T-helper 2 cell treated with Interferon-gamma antibody and Interleukin-4, amounts not matched to agents 5 μg/mL and 100 μg/mL, for 36 hours (primary cell): Measurements from ENCODE around the gene LRMDA.

ENCODE experiments used
- DNase-seq: peaks from one replicate; pipeline ENCODE4 v3.0.0; 2021; ENCODE audit warnings: low spot score
- H3K27ac Mint-ChIP-seq: one replicate; pipeline ENCODE4 v1.8.0; 2021; ENCODE audit warnings: mild to moderate bottlenecking, mixed read lengths
- H3K27me3 Mint-ChIP-seq: one replicate; pipeline ENCODE4 v1.8.0; 2021; ENCODE audit warnings: low read depth, mixed read lengths
- H3K36me3 Mint-ChIP-seq: one replicate; pipeline ENCODE4 v1.8.0; 2021; ENCODE audit warnings: low read depth, mixed read lengths
- H3K4me1 Mint-ChIP-seq: one replicate; pipeline ENCODE4 v1.8.0; 2021; ENCODE audit warnings: low read depth, mixed read lengths
- H3K4me3 Mint-ChIP-seq: one replicate; pipeline ENCODE4 v1.8.0; 2022; ENCODE audit warnings: mild to moderate bottlenecking, moderate library complexity, mixed read lengths
- H3K9me3 Mint-ChIP-seq: one replicate; pipeline ENCODE4 v1.8.0; 2021; ENCODE audit warnings: mixed read lengths

The LRMDA gene

GRCh38 chr10:76549171-76549570, 1117.7 kb downstream of the LRMDA start:
- H3K27me3 Mint-ChIP-seq = no peaks in the 10 kb centered on the region
- no peak overlapping the region for H3K4me3 Mint-ChIP-seq
- no peaks in the 10 kb centered on the region for H3K4me1 Mint-ChIP-seq
- H3K36me3 Mint-ChIP-seq = no peaks in the 10 kb centered on the region
- no peak for DNase-seq
- H3K27ac Mint-ChIP-seq = no peak overlapping the region
- H3K9me3 Mint-ChIP-seq = no peaks in the 10 kb centered on the region

GRCh38 chr10:76550806-76551205, 1119.4 kb downstream of the LRMDA start:
- Mint-ChIP-seq H3K9me3 (no peaks in the 10 kb centered on the region), H3K27me3 (no peaks in the 10 kb centered on the region), H3K36me3 (no peaks in the 10 kb centered on the region), H3K27ac (no peak overlapping the region), H3K4me3 (no peak overlapping the region), H3K4me1 (no peaks in the 10 kb centered on the region)
- DNase-seq = no peak

GRCh38 chr10:76552091-76552873, 1120.9 kb downstream of the LRMDA start:
- Mint-ChIP-seq H3K4me1 (no peaks in the 10 kb centered on the region), H3K27me3 (no peaks in the 10 kb centered on the region), H3K27ac (no peak overlapping the region), H3K9me3 (no peaks in the 10 kb centered on the region), H3K36me3 (no peaks in the 10 kb centered on the region), H3K4me3 (no peak overlapping the region)
- no peak for DNase-seq

GRCh38 chr10:76553263-76554032, 1122.0 kb downstream of the LRMDA start:
- Mint-ChIP-seq H3K36me3 (no peaks in the 10 kb centered on the region), H3K27me3 (no peaks in the 10 kb centered on the region), H3K27ac (no peak overlapping the region), H3K9me3 (no peaks in the 10 kb centered on the region), H3K4me3 (no peak overlapping the region), H3K4me1 (no peaks in the 10 kb centered on the region)
- DNase-seq = no peak

GRCh38 chr10:76554033-76554408, 1122.6 kb downstream of the LRMDA start:
- H3K9me3 Mint-ChIP-seq = no peaks in the 10 kb centered on the region
- H3K36me3 Mint-ChIP-seq = no peaks in the 10 kb centered on the region
- DNase-seq = no peak
- no peaks in the 10 kb centered on the region for H3K27me3 Mint-ChIP-seq
- no peak overlapping the region for H3K4me3 Mint-ChIP-seq
- no peaks in the 10 kb centered on the region for H3K4me1 Mint-ChIP-seq
- H3K27ac Mint-ChIP-seq = no peak overlapping the region

- Mint-ChIP-seq H3K4me3 (no peak overlapping the region), H3K4me1 (no peaks in the 10 kb centered on the region), H3K9me3 (no peaks in the 10 kb centered on the region), H3K27me3 (no peaks in the 10 kb centered on the region), H3K27ac (no peak overlapping the region), H3K36me3 (no peaks in the 10 kb centered on the region)
- no peak for DNase-seq
Observed at GRCh38 chr10:76554478-76554877, 1123.1 kb downstream of the LRMDA start.

- Mint-ChIP-seq H3K36me3 (no peaks in the 10 kb centered on the region), H3K27ac (no peak overlapping the region), H3K9me3 (no peaks in the 10 kb centered on the region), H3K27me3 (no peaks in the 10 kb centered on the region), H3K4me3 (no peak overlapping the region), H3K4me1 (no peaks in the 10 kb centered on the region)
- no peak for DNase-seq
Observed at GRCh38 chr10:76555067-76555670, 1123.7 kb downstream of the LRMDA start.

- H3K27ac Mint-ChIP-seq = no peak overlapping the region
- H3K4me1 Mint-ChIP-seq = no peaks in the 10 kb centered on the region
- no peak for DNase-seq
- H3K27me3 Mint-ChIP-seq = no peaks in the 10 kb centered on the region
- H3K4me3 Mint-ChIP-seq = no peak overlapping the region
- no peaks in the 10 kb centered on the region for H3K9me3 Mint-ChIP-seq
- H3K36me3 Mint-ChIP-seq = no peaks in the 10 kb centered on the region
Observed at GRCh38 chr10:76557366-76557765, 1125.9 kb downstream of the LRMDA start.

- no peak for DNase-seq
- no peak overlapping the region for H3K27ac Mint-ChIP-seq
Observed at GRCh38 chr10:76558586-76558985, 1127.2 kb downstream of the LRMDA start.

GRCh38 chr10:76558996-76559891, 1127.8 kb downstream of the LRMDA start:
- Mint-ChIP-seq H3K27ac (no peak overlapping the region), H3K4me1 (no peaks in the 10 kb centered on the region), H3K4me3 (no peak overlapping the region), H3K9me3 (no peaks in the 10 kb centered on the region), H3K27me3 (no peaks in the 10 kb centered on the region), H3K36me3 (no peaks in the 10 kb centered on the region)
- no peak for DNase-seq

More at GRCh38 chr10:76558586-76558985, 1127.2 kb downstream of the LRMDA start:
- H3K4me3 Mint-ChIP-seq = no peak overlapping the region
- no peaks in the 10 kb centered on the region for H3K9me3 Mint-ChIP-seq
- H3K27me3 Mint-ChIP-seq = no peaks in the 10 kb centered on the region
- H3K36me3 Mint-ChIP-seq = no peaks in the 10 kb centered on the region
- H3K4me1 Mint-ChIP-seq = no peaks in the 10 kb centered on the region

GRCh38 chr10:76559892-76560220, 1128.4 kb downstream of the LRMDA start:
- Mint-ChIP-seq H3K36me3 (no peaks in the 10 kb centered on the region), H3K4me3 (no peak overlapping the region), H3K4me1 (no peaks in the 10 kb centered on the region), H3K27ac (no peak overlapping the region), H3K9me3 (no peaks in the 10 kb centered on the region), H3K27me3 (no peaks in the 10 kb centered on the region)
- no peak for DNase-seq

- no peak overlapping the region for H3K27ac Mint-ChIP-seq
- H3K27me3 Mint-ChIP-seq = no peaks in the 10 kb centered on the region
- H3K4me1 Mint-ChIP-seq = no peaks in the 10 kb centered on the region
- no peak for DNase-seq
- H3K4me3 Mint-ChIP-seq = no peak overlapping the region
- H3K36me3 Mint-ChIP-seq = no peaks in the 10 kb centered on the region
- H3K9me3 Mint-ChIP-seq = no peaks in the 10 kb centered on the region
Observed at GRCh38 chr10:76560338-76560737, 1128.9 kb downstream of the LRMDA start.

GRCh38 chr10:76563286-76563685, 1131.9 kb downstream of the LRMDA start:
- Mint-ChIP-seq H3K4me3 (no peak overlapping the region), H3K9me3 (no peaks in the 10 kb centered on the region), H3K27me3 (no peaks in the 10 kb centered on the region), H3K36me3 (no peaks in the 10 kb centered on the region), H3K4me1 (no peaks in the 10 kb centered on the region), H3K27ac (no peak overlapping the region)
- no peak for DNase-seq
